GM12878 (cell line): ENCODE data around the gene EMSY.

Source experiments
- BCL11A ChIP-seq: IDR thresholded peaks from 2 replicates; pipeline ENCODE4 v1.6.1; 2011; ENCODE audit warnings: low read depth, low read length
- CHD2 ChIP-seq: IDR thresholded peaks from 2 replicates; pipeline ENCODE4 v1.6.1; 2011; ENCODE audit warnings: low read depth, low read length, improper control_type of control experiment, borderline replicate concordance
- CTCF ChIP-seq, 3 experiments: IDR thresholded peaks in 2 of 3; conservative IDR thresholded peaks in 1 of 3; 2 replicates each; pipeline ENCODE4 v1.5.1; 2011; ENCODE audit warnings: low read depth in 3 of 3, low read length in 3 of 3, mild to moderate bottlenecking in 3 of 3, control low read depth in 2 of 3, moderate library complexity in 2 of 3, inconsistent platforms in 1 of 3, mixed read lengths in 1 of 3; ENCODE audit not compliant: control insufficient read depth in 2 of 3, insufficient read depth in 1 of 3; ENCODE audit errors: extremely low read depth in 1 of 3
- DPF2 ChIP-seq: fragments of 450-650 bp; IDR thresholded peaks from 2 replicates; pipeline ENCODE4 v1.6.1; 2017; ENCODE audit warnings: mild to moderate bottlenecking
- IRF3 ChIP-seq: fragments of 450-650 bp; IDR thresholded peaks from 2 replicates; pipeline ENCODE4 v1.6.1; 2014; ENCODE audit warnings: mild to moderate bottlenecking
- RAD21 ChIP-seq: IDR thresholded peaks from 2 replicates; pipeline ENCODE4 v1.6.1; 2011; ENCODE audit warnings: mild to moderate bottlenecking, low read depth, low read length, moderate library complexity; ENCODE audit not compliant: insufficient read depth
- SIN3A ChIP-seq: IDR thresholded peaks from 2 replicates; pipeline ENCODE4 v1.6.1; 2012; ENCODE audit warnings: low read depth, low read length, improper control_type of control experiment
- SP1 ChIP-seq: IDR thresholded peaks from one replicate; pipeline ENCODE4 v1.6.1; 2011; ENCODE audit warnings: low read depth, low read length
- TF ChIP-seq, protein P1 (sequence below): fragments of 150-350 bp; IDR thresholded peaks from 2 replicates; pipeline ENCODE4 v1.6.1; 2016; ENCODE audit warnings: low read depth, low read length
- TF ChIP-seq, protein P2 (sequence below): IDR thresholded peaks from 2 replicates; pipeline ENCODE4 v1.6.1; 2012; ENCODE audit warnings: low read depth, low read length, improper control_type of control experiment
- TF ChIP-seq, protein P3 (sequence below): fragments of 450-650 bp; IDR thresholded peaks from 2 replicates; pipeline ENCODE4 v1.6.1; 2017; ENCODE audit warnings: mild to moderate bottlenecking, low read depth, inconsistent platforms; ENCODE audit not compliant: poor library complexity, severe bottlenecking

DNA sequence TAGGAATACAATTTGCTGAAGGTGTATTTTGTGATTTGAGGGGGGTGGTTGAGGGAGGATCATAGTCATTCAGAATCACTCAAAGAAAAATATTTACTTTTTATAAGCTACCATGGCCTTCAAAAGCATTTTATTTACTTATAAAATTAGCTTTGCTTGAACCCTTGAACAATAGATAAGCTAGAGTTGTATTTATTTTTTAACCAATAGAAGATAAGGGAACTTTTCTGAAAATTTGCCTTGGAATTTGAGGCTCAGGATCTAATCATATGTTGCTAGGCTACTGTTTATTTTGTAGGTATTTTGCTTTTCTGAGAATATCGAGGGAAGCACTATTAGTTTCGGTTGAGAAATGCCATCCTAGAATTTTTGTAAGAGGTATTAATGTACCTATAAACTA, 82.1 kb downstream of the EMSY start:
- TF ChIP-seq, protein P1, sequence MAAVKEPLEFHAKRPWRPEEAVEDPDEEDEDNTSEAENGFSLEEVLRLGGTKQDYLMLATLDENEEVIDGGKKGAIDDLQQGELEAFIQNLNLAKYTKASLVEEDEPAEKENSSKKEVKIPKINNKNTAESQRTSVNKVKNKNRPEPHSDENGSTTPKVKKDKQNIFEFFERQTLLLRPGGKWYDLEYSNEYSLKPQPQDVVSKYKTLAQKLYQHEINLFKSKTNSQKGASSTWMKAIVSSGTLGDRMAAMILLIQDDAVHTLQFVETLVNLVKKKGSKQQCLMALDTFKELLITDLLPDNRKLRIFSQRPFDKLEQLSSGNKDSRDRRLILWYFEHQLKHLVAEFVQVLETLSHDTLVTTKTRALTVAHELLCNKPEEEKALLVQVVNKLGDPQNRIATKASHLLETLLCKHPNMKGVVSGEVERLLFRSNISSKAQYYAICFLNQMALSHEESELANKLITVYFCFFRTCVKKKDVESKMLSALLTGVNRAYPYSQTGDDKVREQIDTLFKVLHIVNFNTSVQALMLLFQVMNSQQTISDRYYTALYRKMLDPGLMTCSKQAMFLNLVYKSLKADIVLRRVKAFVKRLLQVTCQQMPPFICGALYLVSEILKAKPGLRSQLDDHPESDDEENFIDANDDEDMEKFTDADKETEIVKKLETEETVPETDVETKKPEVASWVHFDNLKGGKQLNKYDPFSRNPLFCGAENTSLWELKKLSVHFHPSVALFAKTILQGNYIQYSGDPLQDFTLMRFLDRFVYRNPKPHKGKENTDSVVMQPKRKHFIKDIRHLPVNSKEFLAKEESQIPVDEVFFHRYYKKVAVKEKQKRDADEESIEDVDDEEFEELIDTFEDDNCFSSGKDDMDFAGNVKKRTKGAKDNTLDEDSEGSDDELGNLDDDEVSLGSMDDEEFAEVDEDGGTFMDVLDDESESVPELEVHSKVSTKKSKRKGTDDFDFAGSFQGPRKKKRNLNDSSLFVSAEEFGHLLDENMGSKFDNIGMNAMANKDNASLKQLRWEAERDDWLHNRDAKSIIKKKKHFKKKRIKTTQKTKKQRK: no peak
- TF ChIP-seq BCL11A (no peak), RAD21 (no peak), CHD2 (no peak), SP1 (no peak), SIN3A (no peak), IRF3 (no peak), DPF2 (no peak), CTCF (IDR thresholded peaks at IDR 0.05 in 2 of 3, conservative IDR thresholded peaks at IDR 0.05 in 1 of 3; ENCODE audit: control insufficient read depth in 2 of 3, extremely low read depth in 1 of 3, insufficient read depth in 1 of 3, low read depth in 3 of 3, low read length in 3 of 3) (no peak)
- TF ChIP-seq, protein P2, sequence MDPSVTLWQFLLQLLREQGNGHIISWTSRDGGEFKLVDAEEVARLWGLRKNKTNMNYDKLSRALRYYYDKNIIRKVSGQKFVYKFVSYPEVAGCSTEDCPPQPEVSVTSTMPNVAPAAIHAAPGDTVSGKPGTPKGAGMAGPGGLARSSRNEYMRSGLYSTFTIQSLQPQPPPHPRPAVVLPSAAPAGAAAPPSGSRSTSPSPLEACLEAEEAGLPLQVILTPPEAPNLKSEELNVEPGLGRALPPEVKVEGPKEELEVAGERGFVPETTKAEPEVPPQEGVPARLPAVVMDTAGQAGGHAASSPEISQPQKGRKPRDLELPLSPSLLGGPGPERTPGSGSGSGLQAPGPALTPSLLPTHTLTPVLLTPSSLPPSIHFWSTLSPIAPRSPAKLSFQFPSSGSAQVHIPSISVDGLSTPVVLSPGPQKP: no peak
- TF ChIP-seq, protein P3, sequence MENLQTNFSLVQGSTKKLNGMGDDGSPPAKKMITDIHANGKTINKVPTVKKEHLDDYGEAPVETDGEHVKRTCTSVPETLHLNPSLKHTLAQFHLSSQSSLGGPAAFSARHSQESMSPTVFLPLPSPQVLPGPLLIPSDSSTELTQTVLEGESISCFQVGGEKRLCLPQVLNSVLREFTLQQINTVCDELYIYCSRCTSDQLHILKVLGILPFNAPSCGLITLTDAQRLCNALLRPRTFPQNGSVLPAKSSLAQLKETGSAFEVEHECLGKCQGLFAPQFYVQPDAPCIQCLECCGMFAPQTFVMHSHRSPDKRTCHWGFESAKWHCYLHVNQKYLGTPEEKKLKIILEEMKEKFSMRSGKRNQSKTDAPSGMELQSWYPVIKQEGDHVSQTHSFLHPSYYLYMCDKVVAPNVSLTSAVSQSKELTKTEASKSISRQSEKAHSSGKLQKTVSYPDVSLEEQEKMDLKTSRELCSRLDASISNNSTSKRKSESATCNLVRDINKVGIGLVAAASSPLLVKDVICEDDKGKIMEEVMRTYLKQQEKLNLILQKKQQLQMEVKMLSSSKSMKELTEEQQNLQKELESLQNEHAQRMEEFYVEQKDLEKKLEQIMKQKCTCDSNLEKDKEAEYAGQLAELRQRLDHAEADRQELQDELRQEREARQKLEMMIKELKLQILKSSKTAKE: no peak
